22Rv1 (cell line): ENCODE measurements around the gene LGR5.

Experiments used
- ZFX ChIP-seq: fragments of 450-650 bp; IDR thresholded peaks from 2 replicates; pipeline ENCODE4 v1.6.1; 2017; ENCODE audit warnings: antibody characterized with exemption, borderline replicate concordance
- TF ChIP-seq, protein P1 (sequence below): fragments of 450-650 bp; IDR thresholded peaks from 2 replicates; pipeline ENCODE4 v1.5.1; 2017; ENCODE audit warnings: mild to moderate bottlenecking

DNA sequence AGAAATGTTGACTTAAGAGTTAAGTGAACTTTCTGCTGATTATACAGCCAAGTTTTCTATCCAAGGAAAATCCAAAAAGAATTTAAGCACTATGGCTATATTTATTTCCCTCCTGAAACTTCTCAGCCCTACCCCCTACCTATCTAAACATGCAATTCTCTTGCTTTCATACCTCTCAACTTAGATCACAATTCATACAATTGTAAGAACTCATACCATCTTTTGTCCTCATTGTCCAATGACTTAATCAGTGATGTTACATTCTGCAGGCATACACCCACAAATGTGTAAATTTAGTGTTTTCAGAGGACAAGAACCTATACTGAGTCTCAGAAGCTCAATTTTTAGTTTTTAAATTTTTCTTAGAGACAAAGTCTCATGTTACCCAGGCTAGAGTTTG lies 161.9 kb downstream of the LGR5 start:
- TF ChIP-seq, protein P1, sequence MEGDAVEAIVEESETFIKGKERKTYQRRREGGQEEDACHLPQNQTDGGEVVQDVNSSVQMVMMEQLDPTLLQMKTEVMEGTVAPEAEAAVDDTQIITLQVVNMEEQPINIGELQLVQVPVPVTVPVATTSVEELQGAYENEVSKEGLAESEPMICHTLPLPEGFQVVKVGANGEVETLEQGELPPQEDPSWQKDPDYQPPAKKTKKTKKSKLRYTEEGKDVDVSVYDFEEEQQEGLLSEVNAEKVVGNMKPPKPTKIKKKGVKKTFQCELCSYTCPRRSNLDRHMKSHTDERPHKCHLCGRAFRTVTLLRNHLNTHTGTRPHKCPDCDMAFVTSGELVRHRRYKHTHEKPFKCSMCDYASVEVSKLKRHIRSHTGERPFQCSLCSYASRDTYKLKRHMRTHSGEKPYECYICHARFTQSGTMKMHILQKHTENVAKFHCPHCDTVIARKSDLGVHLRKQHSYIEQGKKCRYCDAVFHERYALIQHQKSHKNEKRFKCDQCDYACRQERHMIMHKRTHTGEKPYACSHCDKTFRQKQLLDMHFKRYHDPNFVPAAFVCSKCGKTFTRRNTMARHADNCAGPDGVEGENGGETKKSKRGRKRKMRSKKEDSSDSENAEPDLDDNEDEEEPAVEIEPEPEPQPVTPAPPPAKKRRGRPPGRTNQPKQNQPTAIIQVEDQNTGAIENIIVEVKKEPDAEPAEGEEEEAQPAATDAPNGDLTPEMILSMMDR = no peak
- TF ChIP-seq ZFX = no peak
